Stimulated activated effector memory CD8-positive, alpha-beta T cell treated with anti-CD3 and anti-CD28 coated beads, Interleukin-12 subunit alpha, Interleukin-12 subunit beta, amount 100 ng/mL, for 72 hours (primary cell): ENCODE results near the gene UBE2QL1.

ENCODE experiments used
- ATAC-seq: fragments of 150-1000 bp; cut with Tn5 transposase; 2 replicates; pipeline ENCODE4 v1.10.0; 2021
- DNase-seq, 2 donors: peaks; one replicate each; pipeline ENCODE4 v3.0.0; 2021 to 2022; ENCODE audit warnings: low spot score in 2 of 2
- H3K27ac Mint-ChIP-seq: one replicate; pipeline ENCODE4 v1.8.0; 2022; ENCODE audit warnings: mild to moderate bottlenecking, mixed read lengths
- H3K36me3 Mint-ChIP-seq: one replicate; pipeline ENCODE4 v1.8.0; 2022; ENCODE audit warnings: mild to moderate bottlenecking, mixed read lengths
- H3K4me1 Mint-ChIP-seq: one replicate; pipeline ENCODE4 v1.8.0; 2022; ENCODE audit warnings: mixed read lengths
- H3K4me3 Mint-ChIP-seq: one replicate; pipeline ENCODE4 v1.8.0; 2022; ENCODE audit warnings: mild to moderate bottlenecking, mixed read lengths
- H3K9me3 Mint-ChIP-seq: one replicate; pipeline ENCODE4 v1.8.0; 2022; ENCODE audit warnings: mixed read lengths

Gene UBE2QL1

DNA sequence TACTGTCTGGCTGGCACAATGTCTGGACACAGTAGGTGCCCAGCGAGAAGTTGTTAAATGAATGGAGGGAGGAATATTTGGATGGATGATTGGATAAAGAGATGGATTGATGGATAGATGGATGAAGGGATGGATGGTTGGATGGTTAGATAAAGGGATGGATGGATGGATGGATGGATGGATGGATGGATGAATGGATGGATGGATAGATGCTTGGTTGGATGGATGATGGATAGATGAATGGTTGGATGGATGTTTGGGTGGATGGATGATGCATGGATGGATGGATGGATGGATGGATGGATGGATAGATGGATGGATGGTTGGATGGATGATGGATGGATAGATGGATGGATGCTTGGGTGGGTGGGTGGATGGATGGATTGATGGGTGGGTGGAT lies 90.4 kb downstream of the UBE2QL1 start:
- DNase-seq (no peak), ATAC-seq (no peak)
- H3K9me3 Mint-ChIP-seq, result no peaks in the 10 kb centered on the region
- H3K4me3 Mint-ChIP-seq, result no peak overlapping the region
- H3K36me3 Mint-ChIP-seq, result no peaks in the 10 kb centered on the region
- no peak overlapping the region for H3K27ac Mint-ChIP-seq
- no peaks in the 10 kb centered on the region for H3K4me1 Mint-ChIP-seq

DNA sequence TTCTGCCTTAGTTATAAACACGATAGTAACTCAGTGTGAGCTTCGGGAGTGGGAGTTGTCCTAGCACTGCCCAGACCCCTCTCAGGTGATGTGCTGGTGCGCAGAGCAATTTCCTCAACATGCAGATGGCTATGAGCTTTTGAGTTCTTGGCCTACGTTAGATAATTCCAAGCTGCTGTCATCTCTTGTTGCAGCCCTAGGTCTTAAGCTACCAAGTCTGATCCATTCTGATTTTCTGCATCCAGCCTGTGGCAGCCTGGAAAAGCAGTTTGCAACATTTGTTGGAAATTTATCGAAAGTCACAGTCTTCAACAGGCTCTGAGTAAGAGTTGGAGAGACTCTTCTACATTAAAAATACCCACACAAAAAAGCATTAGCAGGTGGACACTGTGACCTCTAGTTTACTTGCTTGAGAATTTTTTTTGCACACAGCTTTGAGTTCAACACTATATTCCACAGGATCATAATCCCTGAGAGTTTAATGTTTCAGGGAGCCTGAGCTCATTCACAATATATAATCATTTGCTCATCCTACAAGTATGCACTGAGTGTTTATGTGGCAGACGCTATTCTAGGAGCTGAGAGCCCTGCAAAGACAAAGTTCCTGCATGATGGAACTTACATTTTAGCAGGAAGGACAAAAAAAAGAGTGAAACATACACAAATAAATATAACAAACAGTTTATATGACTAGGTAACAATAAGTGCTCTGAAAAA lies 91.6 kb downstream of the UBE2QL1 start:
- no peak for ATAC-seq
- Mint-ChIP-seq H3K36me3 (no peaks in the 10 kb centered on the region), H3K9me3 (no peaks in the 10 kb centered on the region), H3K4me3 (no peak overlapping the region), H3K4me1 (no peaks in the 10 kb centered on the region), H3K27ac (no peak overlapping the region)
- DNase-seq, result no peak

DNA sequence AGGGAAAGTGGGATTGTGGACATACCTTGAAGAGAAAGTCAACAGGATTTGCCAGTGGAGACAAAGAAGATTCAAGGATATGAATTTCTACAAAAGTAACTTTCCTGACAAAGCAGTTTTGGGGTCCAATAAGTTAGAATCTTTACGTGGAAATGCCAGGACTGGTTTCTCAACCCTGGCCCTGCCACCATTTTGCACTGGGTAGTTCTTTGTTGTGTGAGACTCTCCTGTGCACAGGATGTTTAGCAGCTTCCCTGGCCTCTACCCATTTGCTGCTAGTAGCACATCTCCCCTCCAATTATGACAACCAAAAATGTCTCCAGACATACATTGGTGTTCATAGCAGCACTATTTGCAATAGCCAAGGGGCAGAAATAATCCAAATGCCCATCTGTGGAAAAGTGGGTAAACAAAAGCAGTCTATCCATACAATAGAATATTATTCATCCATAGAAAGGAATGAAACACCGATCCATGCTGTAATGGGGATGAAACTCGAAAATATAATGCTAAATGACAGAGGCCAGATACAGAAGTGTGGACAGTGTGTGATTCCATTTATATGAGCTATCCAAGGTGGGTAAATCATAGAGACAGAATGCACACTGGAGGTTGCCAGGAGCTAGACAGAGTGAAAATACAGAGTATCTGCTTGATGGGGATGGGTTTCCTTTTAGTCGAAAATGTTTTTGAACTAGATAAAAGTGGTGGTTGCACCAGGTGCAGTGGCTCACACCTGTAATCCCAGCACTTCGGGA lies 92.8 kb downstream of the UBE2QL1 start:
- Mint-ChIP-seq H3K9me3 (no peaks in the 10 kb centered on the region), H3K36me3 (no peaks in the 10 kb centered on the region), H3K4me1 (no peaks in the 10 kb centered on the region), H3K4me3 (no peak overlapping the region), H3K27ac (no peak overlapping the region)
- DNase-seq, result no peak
- no peak for ATAC-seq

DNA sequence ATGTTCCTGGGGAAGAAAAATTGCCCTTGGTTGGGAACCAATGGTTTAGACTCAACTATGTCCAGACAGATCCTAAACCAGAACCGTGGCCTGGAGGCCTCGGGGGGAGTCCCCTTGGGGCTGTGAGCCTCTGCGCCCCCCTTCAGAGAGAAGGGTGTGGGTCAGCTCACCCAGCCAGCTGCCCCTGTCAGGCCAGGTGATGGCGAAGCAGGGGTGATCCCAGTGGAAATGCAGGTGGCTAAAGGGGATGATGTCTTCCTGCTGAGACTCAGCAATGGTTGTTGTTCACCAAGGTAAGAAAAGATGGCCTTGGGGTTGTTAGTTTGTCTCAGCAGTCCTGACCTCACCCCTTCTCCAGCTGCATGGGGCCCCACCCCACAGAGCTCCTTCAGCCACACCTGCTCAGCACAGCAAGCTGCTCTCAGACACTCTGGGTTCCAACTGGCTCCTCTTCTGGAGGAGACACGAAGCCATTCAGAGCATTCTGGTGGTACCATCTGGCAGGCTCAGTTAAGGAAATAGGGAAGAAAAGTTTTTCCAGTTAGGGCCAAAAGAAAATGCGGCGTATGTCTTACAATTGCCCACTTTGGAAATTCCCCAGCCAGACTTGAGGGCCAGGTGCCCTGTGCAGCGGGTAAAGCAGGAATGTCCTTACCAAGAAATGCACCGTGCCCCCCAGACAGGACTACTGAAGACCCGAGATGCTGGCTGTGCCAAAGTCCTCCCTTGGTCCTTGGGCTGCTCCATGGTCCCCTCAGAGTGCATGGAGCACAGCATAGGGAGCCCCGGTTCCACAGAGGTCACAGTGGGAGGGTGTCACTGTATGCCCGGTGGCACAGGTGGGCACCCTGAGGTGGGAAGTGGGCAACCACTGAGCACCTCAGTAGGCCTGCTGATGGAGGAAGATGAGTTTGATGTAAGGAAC lies 94.0 kb downstream of the UBE2QL1 start:
- DNase-seq (no peak), ATAC-seq (no peak)
- no peak overlapping the region for H3K4me3 Mint-ChIP-seq
- H3K27ac Mint-ChIP-seq, result no peak overlapping the region
- no peaks in the 10 kb centered on the region for H3K36me3 Mint-ChIP-seq
- H3K9me3 Mint-ChIP-seq, result no peaks in the 10 kb centered on the region
- no peaks in the 10 kb centered on the region for H3K4me1 Mint-ChIP-seq

DNA sequence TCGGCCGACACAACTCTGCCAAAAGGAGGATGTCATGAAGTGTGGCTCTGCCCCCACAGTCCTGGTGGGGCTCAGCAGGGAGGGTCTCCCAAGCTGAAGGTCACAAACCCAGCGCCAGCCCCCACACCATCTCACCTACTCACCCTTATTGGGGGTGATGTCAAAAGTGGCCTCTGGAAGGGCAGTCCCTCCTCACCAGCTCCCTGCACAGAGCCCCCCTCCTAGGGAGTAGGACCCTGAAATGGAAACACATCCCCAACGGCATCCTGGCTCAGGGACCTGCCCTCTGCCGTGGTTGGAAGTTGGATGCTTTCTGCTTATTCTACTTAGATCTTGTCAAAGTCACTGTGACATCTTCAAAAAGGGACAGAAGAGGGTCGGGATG lies 94.7 kb downstream of the UBE2QL1 start:
- Mint-ChIP-seq H3K4me3 (no peak overlapping the region), H3K4me1 (no peaks in the 10 kb centered on the region), H3K9me3 (peaks cover 3% of the 10 kb centered on the region), H3K27ac (no peak overlapping the region), H3K36me3 (no peaks in the 10 kb centered on the region)
- no peak for DNase-seq
- ATAC-seq, result no peak

DNA sequence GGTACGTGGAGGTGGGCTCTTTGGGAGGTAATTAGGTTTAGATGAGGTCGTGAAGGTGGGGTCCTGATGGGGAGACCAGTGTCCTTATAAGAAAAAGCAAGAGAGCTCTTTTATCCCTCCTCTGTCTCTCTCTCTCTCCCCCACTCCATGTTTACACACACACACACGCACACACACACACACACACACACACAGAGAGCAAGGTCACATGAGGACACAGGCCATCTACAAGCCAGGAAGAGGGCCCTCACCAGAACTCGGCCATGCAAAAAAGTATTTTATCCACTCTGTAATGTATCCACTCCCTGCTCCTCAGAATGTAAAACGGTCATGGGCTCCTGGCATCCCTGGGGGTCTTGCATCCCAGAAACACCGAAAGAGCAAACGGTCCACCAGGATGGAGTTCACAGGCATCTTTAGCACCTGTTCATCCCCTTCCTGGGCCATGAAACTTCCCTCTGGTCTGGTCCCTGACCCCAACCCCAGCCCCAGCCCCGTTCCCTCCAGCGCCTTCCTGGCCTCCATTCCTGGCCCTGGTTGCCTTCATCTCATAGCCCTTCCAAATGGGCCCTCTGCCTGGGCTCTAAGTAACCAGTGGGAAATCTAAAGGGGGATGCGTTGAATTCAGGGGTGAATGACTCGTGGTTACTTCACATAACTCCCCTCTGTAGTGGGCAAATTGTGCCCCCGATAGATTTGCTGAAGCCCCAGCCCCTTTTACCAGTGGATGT lies 95.3 kb downstream of the UBE2QL1 start:
- Mint-ChIP-seq H3K9me3 (peaks cover 3% of the 10 kb centered on the region), H3K4me3 (no peak overlapping the region), H3K36me3 (no peaks in the 10 kb centered on the region), H3K4me1 (no peaks in the 10 kb centered on the region), H3K27ac (no peak overlapping the region)
- no peak for ATAC-seq
- no peak for DNase-seq
